ENCODE measurements around the gene RAD17.

DNA sequence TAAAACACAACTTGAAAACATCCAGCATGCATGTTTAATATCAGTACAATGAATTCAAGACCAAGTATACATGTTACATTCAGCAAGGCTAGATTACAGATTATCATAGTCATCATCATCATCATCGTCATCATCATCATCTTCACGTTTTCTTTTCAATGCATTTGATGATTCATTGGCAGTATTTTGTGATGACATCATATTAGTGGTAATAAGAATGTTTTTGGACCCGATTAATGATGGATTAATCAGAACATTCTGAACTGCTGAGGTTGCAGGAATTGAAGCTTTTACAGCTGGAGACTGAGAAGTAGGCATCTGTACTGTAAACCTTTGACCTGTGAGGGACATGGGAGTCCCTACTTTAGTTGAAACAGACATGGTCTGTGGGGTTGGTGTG lies 4.8 kb upstream of the RAD17 start:
- TF ChIP-seq, protein P1, sequence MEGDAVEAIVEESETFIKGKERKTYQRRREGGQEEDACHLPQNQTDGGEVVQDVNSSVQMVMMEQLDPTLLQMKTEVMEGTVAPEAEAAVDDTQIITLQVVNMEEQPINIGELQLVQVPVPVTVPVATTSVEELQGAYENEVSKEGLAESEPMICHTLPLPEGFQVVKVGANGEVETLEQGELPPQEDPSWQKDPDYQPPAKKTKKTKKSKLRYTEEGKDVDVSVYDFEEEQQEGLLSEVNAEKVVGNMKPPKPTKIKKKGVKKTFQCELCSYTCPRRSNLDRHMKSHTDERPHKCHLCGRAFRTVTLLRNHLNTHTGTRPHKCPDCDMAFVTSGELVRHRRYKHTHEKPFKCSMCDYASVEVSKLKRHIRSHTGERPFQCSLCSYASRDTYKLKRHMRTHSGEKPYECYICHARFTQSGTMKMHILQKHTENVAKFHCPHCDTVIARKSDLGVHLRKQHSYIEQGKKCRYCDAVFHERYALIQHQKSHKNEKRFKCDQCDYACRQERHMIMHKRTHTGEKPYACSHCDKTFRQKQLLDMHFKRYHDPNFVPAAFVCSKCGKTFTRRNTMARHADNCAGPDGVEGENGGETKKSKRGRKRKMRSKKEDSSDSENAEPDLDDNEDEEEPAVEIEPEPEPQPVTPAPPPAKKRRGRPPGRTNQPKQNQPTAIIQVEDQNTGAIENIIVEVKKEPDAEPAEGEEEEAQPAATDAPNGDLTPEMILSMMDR (IDR thresholded peaks at IDR 0.05): no peak
- no peak for TF ChIP-seq POLR2A (IDR thresholded peaks at IDR 0.05)

All from heart left ventricle (tissue), 13 donors.